Measurements from ENCODE around the gene DRC3. TPM values are rescaled to one million over a fixed set of nuclear protein-coding genes. Genes with fewer than 3 reads are reported as not detected.
"Not testable (repeated sequence)": the region's sequence is repeated elsewhere in the genome, so short reads cannot be mapped to it uniquely, and the experiment has no call there.

DRC3 gene, protein sequence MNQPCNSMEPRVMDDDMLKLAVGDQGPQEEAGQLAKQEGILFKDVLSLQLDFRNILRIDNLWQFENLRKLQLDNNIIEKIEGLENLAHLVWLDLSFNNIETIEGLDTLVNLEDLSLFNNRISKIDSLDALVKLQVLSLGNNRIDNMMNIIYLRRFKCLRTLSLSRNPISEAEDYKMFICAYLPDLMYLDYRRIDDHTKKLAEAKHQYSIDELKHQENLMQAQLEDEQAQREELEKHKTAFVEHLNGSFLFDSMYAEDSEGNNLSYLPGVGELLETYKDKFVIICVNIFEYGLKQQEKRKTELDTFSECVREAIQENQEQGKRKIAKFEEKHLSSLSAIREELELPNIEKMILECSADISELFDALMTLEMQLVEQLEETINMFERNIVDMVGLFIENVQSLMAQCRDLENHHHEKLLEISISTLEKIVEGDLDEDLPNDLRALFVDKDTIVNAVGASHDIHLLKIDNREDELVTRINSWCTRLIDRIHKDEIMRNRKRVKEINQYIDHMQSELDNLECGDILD
- 5.1 TPM for total RNA-seq (ENCODE audit: insufficient read depth, low replicate concordance)

DNA sequence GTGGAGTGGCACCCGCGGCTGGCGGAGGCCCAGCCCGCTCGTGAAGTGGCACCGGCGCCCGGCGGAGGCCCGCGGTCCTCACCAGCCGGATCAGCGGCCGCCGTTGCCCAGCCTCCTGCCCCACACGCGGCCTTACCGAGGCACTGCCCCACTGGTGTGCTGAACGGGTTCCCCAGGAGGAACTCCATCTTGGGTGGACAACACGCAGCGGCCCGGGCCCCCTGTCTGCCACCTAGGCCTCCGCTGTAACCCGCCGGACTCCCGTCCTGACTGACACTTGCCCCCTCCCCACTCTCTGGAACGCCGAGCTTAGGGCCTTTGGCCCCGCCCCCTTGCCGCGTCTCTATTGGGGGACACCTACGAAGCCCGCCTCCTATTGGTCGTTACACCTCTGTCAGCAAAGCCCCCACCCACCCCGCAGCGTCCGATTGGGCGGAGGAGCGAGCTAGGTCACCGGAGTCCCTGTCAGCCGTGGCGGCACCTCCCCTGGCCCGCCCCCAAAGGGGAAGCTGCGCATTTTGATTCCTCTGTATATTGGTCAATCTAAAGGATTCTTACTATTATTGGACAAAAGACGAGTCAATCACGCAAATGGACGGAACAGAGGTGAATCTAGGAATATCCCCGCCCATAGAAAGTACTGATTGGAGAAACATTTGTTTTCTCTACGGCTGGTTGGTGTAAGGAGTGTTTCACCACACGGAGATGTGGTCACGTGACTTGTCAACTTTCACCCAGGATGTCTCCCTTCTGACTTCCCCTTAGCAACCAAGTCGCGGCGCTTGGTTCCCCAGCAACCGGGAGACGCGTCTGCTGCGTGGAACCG lies at the start of gene DRC3, which contains the start of gene TOM1L2:
Gene DRC3, plus strand, starts transcription at position 737 of the 826 bp plus-strand sequence. CDS start 4,737 bp downstream, outside the sequence.
Gene TOM1L2, minus strand, starts transcription at position 275 of the 826 bp plus-strand sequence. Its CDS starts 87 bp downstream, at position 188.
- peak; percentile 100 for DNase-seq (ENCODE audit: low spot score)

DNA sequence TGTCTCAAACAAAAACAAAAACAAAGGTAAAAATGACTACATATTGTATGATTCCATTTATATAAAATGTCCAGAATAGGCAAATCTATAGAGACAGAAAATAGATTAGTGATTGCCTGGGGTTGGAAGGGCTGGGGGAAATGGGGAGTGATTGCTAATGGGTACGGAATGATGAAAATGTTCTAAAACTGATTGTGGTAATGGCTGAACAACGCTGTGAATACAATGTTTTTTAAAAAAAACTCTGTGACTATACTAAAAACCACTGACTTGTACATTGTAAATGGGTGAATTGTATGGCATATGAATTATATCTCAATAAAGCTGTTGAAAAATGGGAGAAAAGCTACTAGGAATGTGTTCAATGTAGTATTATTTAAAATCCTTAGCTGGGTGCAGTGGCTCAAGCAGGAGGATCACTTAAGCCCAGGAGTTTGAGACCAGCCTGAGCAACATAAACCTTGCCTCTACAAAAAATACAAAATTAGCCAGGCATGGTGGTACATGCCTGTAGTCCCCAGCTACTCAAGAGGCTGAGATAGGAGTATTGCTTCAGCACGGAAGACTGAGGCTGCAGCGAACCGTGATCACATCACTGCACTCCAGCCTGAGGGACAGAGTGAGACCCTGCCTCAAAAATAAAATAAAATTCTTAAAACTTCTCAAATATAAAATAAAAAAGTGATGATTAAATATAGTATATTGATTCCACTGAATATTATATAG lies 48.4 kb upstream of the DRC3 start:
- no peak for DNase-seq (ENCODE audit: low spot score)

DNA sequence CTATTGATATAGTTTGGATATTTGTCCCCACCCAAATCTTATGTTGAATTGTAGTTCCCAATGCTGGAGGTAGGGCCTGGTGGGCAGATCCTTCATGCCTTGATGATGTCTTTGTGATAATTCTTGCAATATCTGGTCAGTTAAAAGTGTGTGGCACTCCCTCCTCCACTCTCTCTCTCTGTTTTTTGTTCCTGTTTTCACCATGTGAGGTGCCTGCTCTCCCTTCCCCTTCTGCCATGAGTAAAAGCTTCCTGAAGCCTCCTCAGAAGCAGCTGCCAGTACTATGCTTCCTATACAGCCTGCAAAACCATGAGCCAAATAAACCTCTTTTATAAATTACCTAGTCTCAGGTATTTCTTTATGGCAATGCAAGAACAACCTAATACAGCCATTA lies 47.8 kb upstream of the DRC3 start:
- no peak for DNase-seq (ENCODE audit: low spot score)

DNA sequence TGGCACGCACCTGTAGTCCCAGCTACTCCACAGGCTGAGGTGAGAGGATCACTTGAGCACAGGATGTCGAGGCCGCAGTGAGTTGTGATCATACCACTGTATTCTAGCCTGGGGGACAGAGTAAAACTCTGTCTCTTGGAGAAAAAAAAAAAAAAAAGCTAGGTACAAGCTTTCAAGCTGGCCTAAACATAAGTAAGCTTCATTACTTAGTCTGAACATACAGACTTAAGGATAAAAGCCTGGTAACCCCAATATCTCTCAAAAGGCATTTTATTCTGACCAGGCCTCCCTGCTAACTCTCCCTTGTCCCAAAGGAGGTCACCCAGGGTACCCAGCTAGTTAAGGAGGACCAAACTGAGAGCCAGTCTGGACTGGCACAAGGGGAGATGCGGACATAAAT lies 46.6 kb upstream of the DRC3 start:
- DNase-seq (ENCODE audit: low spot score), result no peak

DNA sequence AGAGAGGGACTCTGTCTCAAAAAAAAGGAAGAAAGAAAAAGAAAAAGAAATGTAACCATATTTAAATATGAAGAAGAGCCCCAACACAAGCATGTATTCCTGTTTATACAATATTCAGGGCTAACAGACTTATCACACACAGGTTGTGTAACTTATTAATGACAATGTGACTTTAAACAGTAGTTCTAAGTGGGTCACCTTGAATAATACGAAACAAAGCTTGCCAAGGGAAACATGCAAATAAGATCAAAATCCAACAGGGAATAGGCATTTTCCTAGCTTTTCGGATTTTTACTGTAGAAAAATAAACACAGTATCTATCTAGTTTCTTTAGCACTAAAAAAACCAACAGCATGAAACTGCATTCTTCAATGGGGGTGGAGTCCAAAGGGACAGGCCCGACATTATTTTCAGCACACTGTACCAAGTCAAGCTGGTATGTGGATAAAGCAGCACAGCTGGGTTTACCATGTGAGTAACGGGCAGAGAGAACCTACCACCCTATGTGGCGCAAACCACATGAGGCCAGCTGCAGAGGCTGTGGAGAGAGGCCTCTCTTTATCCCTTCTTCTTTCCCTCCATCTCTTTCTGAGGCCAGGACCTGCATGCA lies 45.7 kb upstream of the DRC3 start:
- no peak for DNase-seq (ENCODE audit: low spot score)

DNA sequence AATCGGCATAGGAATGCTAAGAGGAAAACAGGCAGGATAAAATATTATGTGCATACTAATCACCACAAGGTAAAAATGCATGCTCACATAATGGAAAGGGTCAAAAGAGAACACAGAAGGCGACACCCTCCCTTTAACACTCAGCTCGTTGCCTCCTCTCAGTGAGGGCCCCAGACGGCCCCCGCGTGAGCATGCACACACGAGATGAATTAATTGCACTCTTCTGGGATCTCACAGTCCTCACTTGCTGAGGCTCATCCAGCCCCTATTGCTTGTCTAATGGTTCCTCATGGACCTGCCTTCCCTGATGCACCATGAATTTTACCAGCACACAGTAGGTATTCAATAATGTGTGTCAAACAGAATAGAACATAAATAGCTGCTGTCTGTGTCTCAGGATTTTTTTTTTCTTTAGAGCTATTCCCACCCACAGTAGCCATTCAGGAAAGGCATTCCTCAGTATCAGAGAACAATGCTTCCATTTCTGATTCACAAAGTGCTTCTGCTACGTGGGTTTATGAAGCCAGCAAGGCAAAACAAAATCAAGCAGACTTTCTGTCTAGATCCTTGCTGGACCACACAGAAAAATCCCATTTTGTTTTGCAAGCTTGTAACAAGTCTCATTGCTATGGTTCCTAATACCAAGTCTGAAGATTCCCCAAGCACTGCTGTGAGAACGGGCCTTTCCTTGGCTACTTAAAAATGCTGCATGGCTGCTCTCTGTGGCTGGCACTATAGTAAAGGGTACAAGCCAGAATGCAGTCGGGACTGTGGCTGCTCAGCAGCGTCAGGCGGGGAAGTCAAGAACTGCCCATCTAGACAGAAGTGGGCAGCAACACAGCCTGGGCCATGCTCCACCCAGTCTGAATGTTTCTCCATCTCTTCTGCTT lies 44.0 kb upstream of the DRC3 start:
- DNase-seq (ENCODE audit: low spot score), result no peak

DNA sequence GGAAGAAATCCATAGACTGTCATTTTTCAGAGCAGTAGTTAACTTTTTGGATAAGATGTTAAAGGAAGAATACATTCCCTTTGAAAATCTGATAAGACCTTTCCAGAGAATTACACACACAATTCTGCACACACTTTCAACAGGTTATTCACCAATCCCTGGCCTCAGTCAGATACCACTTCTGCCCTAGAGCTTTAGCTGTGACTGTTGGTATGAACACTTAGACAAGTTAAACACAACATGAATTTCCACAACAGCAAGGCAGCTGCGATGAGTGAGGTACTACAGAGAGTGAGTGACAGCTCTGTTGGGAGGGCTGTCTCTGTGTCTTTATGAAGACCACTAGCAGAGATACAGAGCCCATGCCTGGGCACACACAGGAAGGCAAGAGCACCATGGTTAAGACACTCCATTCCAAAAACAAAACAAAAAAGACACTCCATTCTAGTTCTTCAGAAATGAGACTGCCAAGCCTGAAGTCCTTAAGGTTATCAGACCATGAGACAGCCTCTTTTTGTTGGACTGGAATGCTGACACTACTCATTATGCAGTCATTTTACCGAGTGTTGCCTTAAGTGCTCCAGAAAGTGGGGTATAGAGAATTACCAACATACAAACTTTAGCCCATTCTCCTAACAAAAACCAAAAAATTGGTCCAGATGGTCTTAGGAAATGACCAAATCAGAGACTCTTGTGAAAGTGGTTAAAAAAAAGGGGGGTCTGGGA lies 42.8 kb upstream of the DRC3 start:
- no peak for DNase-seq (ENCODE audit: low spot score)

DNA sequence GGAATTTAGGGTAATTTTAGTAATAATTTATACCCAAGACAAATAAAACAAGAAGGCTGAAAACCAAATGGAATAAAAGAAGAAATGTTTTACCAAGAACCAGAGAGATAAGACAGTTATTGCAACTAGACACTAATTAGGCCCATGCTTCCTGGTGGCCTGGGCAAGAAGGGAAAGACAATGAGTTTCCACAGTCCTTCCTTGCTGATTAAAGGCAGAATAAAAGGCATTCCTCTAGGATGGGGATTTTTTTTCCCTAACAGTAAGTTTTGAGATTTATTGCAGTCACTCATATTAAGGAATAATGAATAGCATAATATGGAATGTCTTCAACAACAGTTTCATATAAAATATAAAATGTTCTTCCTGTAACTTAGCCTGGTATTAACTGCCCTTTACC lies 42.0 kb upstream of the DRC3 start:
- DNase-seq (ENCODE audit: low spot score), result no peak

DNA sequence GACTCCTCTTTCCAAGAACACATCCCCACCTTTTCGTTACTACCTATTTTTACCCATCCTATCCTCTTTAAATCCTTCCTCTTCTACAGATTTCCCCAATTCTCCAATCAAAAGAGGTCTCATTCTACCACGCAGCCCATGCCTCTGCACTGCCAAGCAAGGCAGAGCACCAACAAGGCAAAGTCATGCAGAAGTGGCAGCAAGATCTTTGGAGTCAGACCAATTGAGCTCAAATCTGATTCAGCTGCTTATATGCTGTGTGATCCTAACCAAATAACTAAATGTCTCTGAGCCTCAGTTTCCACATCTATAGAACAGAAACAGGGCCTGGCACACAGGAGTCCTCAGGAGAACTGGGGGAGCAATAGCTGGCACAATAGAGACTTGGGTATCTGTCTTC lies 41.5 kb upstream of the DRC3 start:
- no peak for DNase-seq (ENCODE audit: low spot score)

DNA sequence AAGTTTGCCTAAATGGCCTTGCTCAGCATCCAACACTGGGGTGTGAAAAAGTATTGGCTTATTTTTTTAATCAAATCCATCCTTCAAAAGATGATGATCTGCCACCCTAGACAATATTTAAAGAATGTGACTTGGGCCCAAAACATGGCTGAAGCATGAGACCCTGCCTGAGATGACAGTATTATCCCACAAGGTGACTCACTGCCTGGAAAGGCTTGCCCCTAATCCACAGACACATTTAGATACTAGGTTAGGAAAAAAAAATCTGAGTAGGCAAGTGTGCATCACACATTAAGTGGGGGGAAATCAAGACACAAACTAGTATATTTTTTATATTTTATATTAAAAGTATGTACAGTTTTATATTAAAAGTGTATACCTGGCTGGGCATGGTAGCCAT lies 38.9 kb upstream of the DRC3 start:
- DNase-seq (ENCODE audit: low spot score), result no peak

DNA sequence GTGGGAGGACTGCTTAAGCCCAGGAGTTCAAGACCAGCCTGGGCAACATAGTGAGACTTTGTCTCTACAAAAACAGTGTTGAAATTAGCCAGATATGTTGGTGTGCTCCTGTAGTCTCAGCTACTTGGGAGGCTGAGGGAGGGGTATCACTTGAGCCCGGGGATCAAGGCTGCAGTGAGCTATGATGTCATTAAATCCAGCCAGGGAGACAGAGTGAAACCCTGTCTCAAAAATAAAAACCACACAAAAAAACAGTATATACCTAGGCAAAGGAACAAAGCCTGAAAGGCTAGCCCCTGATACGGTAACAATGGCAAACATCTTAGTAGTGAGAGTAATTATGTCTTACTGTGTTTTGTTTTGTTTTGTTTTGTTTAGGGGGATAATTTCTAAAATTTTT lies 38.4 kb upstream of the DRC3 start:
- DNase-seq (ENCODE audit: low spot score), result no peak

DNA sequence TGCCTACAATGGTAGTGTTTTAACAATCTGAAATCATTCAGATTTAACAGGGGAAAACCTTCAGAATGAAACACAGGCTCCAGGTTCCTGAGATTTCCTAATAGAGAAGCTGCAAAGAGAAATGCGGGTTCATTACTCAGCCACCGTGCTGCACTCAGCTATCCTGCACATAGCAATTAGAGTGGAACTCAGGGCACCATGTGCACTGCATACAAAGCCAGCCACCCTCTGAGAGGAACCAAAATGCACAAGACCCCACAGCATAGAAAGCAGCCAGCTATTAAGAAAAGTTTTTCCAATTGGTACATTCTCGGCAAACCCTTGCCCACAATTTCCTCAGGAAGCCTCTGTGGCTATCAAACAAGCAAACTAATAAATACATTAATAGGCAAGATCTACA lies 37.9 kb upstream of the DRC3 start:
- no peak for DNase-seq (ENCODE audit: low spot score)

DNA sequence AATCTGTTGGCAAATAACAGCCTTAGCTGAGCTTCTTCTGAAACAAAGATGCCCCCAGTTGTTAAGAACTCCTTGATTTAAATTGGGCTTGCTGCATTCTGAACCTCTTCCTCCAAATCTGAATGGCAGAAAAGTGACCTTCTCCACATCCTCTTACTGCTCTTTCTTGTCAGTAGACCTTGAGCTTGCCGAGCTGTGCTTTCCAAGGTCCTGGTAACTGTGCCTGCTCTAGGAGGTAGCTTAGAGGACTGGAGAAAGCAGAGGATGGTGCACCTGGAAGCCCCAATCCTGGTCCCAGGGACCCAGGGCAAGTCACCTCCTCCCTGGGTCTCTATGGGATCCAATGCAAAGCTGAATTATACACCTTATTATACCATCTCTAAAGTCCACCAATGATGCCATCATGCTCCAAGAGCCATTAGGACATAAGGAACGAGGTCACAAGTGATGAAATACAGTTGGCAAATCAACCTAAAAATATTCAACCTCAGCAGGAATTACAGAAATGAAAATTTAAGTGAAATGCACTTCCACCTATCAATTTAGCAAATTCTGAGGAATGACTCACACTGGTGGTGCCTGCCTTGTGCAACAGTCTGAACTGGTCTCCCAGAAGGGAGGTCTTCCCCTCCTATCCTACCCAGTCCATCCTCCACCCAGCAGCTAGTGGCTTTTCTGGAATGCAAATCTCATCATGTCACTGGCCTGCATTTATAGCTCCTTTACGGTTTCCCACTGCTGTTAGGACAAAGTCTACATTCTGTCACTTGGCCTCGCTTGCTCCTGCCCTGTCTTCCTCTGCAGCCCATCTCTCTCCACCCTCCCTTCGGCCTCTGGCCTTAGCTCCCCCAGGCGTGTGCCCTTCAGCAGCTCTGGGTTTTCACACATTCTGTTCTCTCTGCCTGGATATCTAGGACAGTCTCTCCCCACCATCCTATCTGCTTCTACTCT lies 37.1 kb upstream of the DRC3 start:
- peak; percentile 70 for DNase-seq (ENCODE audit: low spot score)

DNA sequence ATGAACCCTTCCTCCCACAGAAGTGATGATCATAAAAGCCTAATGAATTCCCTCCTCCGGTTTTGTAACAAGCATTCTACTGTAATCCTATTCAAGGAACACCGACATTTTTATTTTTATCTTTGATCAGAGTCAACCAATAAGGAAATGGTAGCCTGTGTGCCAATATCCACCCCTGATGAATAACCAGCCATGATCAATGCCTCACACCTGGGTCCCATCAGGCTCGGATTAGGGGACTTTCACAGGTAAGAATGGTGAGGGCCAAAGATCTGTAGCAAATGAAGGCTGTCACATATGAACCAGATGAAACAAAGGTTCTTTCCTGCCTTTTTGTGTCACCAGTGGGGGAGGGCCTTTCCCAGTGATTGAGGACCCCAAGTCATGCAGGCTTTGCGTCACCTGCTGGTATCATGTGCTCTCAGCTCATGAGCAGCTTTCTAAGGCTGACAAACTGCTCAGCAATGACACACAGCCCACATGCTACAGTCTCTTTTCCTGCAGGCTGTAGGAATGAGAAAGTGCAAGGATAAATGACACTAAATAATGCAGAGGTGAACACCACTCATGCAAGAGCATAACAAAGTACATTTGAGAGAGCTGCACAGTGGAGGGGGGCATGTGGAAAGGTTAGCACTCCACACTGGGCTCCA lies 35.3 kb upstream of the DRC3 start:
- no peak for DNase-seq (ENCODE audit: low spot score)

DNA sequence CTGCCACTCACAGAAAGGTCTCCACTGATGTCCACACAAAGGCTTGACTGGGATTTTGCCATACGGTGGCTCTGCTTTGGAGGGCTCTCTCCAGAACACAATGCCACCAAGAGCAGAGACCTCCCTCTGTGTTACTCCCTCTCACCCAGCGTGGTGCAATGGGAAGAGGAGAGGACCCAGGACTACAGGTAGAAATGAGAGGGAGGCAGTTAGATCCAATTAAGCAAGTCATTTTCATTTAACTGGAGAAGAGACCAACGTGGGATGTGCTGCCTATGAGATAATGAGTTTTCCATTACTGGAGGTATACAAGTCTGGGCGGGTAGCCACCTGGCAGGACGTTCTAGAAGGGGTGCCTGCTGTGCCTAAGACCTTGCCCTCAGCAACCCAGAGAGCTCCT lies 34.7 kb upstream of the DRC3 start:
- no peak for DNase-seq (ENCODE audit: low spot score)

DNA sequence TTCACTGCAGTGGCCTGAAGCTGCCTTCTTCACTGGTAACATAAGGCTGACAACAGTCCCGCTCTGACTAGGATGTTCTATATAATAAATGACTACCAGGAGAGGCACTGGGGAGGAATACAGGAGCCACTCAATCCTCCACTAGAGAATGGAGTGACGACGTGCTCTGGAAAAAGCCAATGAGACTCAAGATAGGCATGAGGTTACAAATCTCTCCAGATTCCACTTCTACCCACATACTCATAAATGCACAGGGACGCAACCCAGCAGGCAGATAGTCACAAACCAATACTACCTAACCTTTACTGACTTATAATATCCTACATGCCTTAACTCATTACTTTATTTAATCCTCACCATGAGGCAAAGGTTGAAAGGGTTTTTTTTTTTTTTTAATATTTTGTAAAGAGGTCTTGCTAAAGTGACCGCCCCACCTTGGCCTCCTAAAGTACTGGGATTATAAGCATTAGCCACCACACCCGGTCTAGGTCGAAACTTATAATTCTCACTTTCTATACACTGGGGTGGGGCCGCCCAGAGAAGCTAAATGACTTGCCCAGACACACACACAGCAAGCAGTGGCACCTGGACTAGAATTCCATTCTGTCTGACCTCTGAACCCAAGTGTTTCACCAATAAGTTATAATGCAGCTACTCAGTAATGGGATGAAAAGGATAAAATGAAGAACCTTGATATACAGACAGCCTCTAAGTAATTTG lies 34.1 kb upstream of the DRC3 start:
- DNase-seq (ENCODE audit: low spot score), result no peak

DNA sequence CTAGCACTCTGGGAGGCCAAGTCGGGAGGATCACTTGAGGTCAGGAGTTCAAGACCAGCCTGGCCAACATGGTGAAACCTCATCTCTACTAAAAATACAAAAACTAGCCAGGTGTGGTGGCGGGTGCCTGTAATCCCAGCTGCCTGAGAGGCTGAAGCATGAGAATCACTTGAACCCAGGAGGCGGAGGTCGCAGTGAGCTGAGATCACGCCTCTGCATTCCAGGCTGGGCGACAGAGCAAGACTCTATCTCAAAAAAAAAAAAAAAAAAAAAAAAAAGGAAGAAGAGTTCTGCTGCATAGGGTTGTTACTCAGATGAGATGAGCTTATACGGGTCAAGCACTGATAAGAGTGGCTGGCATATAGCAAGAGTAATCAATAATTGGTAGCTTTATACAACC lies 32.7 kb upstream of the DRC3 start:
- DNase-seq (ENCODE audit: low spot score), result not testable (repeated sequence)
